SW 1271 (cell line): ENCODE measurements around the gene TRPM3.

Experiments
- DNase-seq, 2 experiments: peaks; one replicate each; lab custom pipeline; 2025; lab: John Stamatoyannopoulos, UW

The TRPM3 gene

DNA sequence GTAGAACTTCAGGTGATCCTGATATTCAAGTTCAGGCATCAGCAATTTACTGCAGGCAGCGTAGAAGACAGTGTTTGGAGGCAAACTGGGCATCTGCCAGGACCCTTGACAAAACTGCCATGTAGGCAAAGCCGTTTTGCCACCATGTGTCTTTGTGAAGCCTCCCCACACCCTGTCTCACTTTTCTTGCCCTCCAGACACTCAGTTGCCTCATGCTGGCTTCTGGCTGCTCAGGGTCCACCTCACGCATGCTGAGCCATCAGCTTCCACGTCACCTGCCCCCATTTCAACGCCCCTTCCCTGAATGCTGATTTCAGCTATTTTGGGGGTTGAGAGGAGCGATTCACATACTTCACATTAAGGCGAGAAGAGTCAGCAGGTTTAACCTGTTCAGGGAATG, 541.7 kb downstream of the TRPM3 start:
- DNase-seq: no peak

DNA sequence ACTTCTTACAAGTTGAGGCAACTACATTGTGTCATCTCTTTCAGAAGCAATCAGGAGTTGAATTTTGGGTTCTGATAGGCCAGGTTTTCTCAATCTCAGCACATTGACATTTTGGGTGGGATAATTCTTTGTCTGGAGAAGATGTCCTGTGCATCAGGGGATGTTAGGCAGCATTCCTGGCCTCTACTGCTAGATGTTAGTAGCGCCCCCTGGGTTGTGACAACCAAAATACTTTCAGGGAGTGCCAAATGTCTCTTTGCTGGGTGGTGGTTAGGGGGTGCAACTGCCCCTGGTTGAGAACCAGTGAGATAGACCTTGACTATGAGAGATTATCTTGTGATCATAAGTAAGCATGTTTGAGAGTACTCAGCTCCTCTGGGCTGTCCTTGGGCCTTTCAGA, 542.7 kb downstream of the TRPM3 start:
- DNase-seq: no peak

DNA sequence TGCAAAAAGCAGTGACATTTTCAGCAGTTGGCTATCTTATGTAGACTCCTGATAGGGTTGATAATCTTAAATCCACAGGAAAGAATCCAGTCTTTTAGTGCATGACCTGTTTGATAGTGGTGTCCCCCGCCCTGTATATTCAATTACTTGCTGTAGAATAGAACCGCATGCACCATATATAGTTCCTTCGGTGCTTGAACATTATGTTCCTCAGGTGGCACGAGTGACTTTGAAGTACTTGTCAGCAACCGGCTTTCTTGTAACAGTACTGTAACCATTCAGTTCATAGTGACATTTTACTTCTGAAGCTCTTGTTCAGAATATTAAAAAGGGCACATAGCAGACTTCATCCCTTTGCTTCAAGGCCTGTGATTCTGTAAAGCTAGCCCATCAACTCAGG, 543.8 kb downstream of the TRPM3 start:
- DNase-seq: no peak

DNA sequence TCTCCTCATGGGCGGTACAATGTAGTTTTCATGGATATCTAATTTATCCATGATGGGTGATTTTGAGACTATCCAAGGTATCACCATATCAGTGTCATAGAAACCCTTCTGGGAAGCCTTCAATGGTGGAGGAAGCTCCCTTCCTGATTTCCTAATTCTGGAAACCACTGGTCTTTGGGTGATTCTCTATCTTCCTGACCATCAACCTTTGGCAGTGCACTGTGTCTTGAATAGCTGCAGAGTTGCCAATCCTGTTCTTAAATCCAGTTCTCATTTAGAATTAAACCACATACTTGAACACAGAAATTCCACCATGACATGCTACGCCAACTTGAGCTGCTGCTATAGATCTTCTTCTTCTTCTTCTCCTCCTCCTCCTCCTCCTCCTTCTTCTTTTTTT, 545.3 kb downstream of the TRPM3 start:
- no peak for DNase-seq

DNA sequence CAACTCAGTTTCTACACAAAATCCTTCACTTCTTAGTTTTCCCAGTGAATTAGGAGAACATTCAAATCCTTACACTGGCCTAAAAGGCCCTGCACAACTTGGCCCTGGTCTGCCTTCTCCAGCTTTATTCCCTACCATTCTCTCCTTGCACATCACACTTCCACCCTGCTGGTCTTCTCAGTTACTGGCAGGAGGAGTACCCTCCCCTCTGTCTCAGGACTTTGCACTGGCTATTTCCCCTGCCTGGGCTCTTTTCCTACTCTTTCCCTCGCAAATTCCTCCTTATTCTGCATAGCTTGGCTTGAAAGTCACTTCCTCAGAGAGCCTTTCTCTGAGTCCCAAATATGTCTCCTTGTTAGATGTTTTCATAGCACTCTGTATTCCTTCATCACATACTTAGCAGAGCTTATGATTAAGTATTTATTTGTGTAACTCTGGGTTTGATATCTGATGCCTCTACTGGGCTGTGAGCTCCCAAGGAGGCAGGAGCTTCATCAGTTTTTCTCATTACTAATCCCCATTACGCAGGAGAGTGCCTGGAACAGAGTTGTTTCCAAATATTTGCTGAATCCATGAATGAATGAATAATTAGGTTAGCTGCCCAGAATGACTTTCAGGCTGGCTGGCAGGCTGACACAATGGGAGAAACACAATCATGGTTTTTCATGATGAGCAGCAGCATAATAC, 547.1 kb downstream of the TRPM3 start:
- DNase-seq: no peak

DNA sequence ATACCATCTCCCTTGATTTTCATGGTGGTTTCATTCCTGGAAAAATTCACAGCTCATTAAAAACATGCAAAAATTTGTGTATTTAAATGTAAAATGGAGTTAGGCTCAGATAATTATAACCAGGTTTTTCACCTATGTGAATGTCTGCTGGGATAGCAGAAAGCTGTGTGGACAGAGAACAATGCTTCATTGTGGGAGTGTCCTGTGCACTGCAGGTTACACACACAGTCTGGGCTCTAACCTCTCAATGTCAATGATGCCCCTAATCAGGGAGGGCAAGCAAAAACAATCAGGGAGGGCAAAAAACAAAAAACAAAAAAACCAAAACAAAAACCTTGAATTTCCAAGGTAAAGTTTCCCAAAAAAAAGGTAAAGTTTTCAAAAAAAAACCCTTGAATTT, 548.1 kb downstream of the TRPM3 start:
- DNase-seq: no peak

DNA sequence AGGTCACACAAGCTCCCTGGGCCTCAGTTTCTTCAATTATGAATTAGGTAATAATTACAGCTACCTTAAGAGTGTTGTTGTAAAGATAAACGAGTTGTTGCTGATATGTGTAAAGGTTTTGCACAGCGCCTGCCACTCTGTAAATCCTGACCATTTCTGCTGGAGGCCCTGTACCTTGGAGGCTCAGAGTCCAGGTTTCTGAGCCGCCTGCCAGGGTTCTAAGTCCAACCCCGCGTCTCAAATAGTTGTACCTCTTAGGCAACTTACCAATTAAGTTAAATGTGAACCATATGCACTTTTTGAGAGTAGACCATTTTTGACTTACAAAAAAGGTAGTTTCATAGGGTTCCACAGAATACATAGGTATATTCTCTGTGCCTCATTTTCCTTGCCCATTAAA, 550.2 kb downstream of the TRPM3 start:
- no peak for DNase-seq

DNA sequence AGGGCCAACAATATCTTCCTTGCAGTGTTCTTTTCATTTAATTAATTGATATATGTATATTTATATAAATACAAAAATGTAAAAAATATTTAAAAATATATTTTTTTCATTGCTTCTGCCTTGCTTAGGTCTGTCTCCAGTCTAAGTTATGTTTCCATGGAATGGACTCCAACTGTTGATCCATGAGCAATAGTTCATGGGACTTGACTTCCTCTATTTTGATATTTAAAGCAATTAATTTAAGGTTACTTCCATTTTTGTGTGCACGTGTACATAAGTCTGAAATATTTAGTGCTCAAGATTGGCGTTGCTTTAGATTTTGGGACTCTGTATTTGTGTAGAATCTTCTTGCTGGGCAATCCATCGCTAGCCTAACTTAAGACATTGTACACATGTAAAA, 551.6 kb downstream of the TRPM3 start:
- DNase-seq: no peak

DNA sequence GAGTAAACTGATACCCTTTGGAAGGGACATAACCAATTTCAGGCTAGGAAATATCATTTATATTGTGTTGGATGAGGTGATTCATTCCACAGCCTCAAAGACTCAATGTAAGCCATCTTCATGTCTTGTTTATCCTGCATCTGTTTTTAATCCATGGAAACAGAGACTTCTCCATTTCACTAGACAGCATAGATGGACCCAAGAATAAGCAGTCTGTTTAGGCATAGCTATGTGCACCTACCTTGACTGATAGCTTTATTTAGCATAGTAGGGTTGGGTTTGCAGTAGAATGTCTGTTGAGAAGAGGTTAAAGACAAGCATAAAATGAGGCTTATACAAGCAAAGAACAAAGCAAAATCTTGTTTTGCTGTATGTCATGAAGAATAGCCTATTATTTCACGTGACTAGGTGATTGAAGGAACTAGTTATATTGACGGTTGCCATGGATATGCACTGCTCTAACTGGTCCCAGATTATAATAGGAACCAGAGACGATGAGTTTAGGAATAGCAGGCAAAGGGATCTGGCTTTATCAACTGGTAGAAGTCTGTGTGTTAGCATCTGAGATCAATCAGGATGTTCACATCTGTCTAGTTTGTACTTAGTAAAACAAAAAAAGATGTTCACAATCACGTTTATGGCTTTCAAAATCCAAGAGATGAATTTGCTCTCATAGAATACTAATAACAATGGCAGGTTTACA, 552.2 kb downstream of the TRPM3 start:
- DNase-seq: no peak

DNA sequence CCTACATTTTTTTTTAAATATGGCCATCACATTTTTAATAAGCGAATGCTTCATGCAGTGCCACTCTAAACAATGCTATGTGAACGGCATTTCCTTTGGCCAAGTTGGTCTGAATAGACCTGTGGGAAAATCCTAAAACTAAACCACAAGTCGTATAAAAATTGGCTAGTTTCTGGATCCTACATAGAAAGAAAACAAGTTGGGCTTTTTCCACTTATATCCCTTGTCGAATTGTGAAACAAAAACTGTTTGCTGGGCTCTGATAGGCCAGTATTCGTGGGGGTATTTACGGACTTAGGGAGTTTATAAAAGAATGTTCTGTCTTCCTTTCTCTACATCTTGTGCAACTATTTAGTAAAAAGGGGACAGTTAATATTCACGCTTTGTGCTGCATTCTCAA, 553.9 kb downstream of the TRPM3 start:
- no peak for DNase-seq

DNA sequence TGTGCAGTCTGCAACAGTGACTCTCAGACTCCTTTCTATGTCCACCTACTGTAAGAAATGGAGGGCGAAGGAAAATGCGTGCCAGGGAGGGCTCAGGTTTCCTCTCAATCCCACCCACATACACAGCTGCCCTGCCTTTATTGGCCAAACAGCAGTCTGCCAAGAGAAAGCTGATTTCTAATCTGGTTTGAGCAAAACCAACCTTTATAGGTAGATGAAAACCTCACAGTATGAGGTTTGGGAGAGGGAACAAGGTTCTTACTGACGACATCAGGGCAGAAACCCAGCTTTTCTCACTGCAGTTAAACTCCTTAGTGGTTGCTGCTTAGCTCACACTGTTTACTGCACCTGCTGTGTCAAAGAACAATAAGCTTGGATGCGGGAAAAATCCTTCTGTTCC, 554.7 kb downstream of the TRPM3 start:
- no peak for DNase-seq

DNA sequence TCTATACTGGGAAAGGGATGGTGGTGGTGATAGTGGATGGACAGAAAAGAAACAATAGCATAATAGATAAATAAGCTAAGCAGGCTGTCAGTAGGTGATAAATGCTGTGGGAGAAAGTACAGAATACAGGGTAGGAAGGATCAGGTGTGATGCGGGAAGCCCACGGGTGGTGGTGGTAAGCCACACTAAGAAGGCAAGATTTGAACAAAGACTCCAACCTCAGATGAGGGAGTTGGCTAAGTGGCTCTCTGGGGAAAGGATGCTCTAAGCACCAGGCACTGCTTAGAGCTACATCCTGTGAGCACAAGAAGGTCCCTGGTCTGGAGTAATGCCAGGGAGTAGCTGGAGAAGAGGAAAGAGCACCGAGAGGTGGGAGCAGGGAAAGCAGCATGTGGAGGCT, 555.4 kb downstream of the TRPM3 start:
- no peak for DNase-seq

DNA sequence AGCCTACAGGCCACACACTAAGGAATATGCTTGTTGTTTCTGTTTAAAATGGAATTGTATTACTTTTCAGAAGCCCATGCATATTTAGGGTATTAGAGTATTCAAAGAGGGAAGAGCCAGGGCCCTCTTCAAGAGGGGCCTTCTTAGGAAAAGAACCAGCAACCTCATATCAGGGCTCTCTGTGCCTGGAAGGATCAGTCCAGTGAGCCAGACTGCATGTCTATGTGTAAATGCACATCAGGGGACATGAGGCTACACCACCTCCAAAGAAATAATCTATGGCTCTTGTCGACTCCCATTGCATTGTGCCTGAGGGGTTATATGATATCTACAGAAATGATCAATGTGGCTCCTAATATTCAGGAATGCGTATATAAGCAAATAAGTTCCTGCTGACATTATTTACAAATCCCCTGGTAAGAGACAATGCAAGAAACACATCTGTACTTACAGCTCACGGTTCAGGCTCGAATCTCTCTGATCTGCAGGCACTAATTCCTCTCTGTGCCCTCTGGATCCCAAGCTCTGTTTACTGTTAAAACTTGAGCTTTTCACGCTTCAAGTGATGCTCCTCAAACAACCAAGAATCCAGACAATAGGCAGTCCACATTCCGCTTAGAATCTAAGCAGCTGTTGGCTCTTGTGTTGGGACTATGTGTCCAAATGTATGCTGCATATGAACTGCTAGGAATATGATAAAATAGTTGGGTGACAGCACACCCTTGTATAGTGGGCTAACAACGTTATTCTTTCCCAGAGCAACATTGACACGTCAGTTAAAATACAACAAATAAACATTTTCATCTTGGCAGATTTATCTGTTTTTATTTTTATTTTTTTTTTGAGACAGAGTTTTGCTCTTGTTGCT, 556.7 kb downstream of the TRPM3 start:
- no peak for DNase-seq

DNA sequence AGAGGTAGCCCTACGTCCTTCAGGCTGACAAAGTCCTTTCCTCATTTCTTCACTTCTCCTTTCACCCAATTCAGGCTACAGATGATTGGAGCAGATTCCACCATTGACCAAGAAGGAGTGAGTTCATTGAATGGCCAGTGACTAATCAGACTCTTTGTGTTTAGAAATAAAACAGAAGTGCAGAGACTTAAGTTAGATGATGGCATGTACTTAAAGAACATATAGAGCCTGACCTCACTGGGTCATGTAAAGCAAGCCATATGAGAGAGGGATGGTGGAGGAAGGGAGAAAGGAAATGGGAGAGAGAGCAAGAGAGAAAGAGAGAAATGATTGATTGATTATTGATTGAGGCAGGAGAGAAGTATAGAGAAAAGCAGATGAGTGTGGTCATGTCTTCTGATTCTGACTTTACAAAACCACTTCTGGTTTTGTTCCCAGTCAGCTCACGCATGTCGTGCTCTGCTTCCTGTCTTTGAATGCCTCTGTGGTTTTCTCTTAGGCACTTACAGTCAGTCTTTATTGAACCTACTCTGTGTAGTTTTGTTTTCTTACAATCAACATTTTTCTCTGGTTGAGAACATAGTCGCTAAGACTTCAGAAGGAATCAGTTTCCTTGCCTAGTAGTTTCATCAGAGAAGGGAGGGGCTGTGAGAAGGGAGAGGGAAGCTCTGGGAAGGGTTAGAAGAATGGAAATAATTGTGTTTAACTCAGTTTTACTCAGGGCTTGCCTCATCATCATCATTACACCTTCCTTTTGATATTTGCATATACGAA, 557.8 kb downstream of the TRPM3 start:
- no peak for DNase-seq

DNA sequence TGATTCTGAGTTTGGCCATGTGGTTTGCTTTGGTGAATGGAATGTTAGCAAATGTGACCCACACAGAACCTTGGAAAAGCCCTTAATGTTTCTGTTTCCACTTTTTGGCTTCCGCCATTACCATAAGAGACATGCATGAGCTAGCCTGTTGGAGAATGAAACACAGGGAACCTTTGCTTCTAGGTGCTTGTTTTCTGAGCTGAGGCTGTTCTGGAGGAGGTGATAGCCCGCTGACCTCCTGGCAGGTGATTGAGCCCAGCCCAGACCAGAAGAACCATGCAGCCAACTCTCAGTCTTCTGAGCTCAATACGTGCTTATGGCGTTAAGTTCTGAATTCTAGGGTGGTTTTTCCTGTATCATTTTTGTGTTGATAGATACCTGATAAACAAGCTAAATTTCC, 558.4 kb downstream of the TRPM3 start:
- DNase-seq: no peak

DNA sequence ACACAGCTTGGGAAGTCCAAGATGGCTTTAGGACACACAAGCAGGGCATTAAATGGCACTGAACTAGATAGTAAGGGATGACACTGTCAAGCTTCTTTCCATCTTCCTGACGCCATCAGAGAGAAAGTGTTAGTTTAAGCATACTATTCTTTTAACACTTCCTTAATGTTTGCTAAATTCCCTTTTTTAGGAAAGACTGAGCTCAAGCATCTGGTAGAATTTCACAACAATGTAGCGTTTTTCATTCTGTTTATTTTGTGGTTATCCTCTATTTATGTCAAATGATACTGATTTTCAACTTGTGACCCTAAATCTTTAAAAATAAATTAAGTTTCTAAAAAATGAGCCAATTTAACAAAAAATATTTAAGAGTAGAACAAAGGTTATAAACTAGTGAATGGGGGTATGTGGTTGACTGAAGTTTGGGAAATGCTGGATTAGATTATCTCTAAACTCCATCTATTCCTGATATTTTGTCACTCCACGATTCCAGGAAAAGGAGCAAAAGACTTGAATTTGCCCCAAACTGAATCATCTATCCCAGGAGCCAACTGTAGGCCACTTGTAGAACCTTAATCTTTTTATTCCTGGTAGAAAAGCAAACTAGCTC, 559.5 kb downstream of the TRPM3 start:
- no peak for DNase-seq

DNA sequence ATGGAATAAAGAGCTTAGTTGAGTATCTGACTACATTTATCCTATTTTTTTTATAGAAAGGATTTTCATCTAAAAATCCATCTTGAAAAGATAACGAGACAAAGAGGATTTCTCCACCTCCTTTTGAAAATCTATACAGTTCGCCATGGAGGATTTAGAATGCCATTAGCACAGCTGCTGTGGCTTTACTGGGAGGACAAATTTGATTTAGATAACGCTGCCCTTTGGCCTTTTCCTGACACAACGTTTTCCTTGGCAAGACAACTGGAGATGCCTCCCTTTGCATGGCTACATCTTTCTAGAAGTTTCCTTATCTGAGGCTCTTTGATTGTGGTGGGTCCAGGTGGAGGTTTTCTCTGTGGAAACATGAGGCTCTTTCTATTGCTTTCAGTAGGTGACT, 560.3 kb downstream of the TRPM3 start:
- DNase-seq: no peak

DNA sequence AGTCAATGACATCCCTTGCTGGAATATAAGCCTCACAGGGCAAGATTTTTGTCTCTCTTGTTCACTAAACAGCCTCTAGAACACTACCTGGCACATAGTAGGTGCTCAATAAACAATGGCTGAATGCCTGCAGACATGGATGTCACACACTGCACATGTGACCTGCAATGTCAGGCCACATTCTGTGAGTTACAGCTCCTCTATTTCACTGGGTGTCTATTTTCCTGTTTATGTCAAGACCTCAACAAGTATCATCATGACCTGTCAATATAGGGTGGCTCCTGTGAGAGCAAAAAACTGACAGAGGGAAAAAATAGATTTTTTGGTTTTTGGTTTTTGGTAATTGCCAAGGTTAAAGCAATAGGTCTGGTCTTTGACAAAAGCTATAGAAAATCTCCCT, 562.3 kb downstream of the TRPM3 start:
- DNase-seq: no peak

DNA sequence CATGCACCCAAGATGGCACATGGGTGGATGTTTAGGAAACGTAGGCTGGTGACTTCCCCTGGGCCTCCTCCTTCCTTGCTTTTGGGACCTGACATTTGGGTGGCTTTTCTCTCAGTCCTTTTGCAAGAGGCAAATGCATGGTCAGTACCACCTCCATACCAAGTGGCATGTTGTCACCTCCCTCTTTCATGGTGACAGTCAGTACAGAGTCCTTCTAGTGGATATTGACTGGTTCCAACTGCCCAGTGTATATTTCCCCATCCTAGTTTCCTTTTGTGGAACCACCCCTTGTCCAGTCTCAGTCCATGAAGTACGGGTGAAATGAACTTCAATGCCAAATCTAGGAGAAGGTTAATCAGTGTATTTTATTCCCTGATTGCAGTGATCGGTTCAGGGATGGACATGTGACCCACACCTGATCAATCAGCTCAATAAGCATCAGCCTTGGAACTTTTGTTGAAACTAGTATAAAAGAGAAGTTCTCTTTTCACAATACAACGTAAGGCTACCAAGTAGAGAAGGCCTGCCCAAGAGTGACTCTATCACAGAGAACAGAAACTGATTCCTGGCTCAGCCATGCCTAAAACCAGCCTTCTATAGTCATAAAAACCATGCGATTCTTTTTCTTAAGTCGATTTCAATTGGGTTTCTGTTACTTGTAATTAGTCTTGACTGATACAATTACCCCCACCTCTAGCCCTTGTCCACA, 563.6 kb downstream of the TRPM3 start:
- no peak for DNase-seq

DNA sequence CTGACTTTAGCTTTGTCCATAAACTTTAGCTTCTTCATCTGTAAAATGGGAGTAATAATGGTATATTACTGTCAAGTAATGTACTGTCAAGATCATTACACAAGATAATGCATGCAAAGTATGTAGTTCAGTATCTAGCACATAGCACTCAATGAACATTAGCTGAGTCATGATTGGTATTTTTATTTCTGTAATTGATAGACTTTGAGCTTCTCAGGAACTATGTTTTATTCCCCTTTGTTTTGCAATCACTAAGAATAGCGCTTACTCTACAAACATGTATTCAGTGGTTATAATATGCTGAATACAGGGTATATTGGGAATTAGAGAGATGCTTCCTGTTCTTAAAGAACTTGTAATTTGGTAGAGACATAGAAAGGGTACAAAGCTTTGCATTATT, 564.6 kb downstream of the TRPM3 start:
- no peak for DNase-seq

DNA sequence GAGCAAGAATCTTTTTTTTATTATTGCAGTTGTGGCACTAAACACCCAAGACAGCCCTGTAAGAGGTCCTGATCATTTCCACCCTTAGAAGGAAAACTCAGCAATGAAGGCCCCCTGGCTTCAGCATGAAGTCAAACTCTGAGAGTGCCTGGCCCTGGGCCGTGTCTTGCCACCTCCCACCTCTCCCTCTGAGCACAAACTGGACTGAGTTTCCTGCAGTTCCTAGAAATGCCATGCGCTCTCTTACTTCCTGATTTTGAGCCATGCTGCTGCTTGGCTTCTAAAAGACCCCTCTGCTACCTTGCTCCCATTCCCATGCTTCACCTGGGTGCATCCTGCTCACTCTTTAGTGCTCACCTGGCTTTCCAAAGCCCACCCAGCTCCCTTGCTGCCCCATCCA, 566.5 kb downstream of the TRPM3 start:
- no peak for DNase-seq
